Epithelial cell of prostate (primary cell): ENCODE data around the gene C6orf52.
"Not testable (repeated sequence)": the region's sequence is repeated elsewhere in the genome, so short reads cannot be mapped to it uniquely, and the experiment has no call there.

Experiments
- DNase-seq: peaks from one replicate; pipeline ENCODE4 v3.0.0-alpha.2; 2011; ENCODE audit warnings: low read depth, low spot score
- H3K27ac ChIP-seq: fragments of 450-650 bp; 2 replicates; pipeline ENCODE4 v1.5.1; 2017; ENCODE audit warnings: mild to moderate bottlenecking

C6orf52 gene

DNA sequence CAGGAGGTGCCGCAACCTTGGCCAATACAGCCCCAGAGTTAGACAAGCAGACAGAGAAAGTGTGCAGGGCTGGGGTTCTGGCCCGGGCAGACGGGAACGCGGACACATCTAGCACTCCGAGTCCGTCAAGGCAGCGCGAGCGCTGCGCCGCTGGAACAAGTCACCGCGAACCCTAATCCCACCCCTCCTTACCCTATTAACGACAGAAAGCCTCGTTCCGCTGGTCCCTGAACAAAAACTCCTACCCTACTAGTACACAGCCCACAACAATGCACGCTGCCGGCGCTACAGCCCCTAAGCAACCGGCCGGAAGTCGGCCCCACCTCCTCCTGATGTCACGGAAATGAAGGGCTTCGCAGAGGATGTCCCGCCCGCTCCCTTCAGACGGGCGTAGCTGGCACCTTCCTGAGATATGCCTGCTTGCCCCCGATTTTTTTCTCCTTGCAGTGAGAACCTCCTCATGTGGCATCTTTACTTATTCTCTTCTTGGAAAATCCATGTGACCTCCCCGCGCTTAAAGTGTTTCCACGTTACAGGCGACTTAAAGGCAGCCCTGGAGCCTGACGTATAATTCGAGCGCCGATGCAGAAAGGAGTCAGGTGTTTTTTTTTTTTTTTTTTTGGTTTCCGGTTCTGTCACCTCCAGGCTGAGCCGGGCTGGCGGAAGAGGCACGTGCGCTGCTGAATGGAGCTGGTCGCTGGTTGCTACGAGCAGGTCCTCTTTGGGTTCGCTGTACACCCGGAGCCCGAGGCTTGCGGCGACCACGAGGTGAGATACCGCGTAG lies at the start of gene C6orf52, which contains the start of gene PAK1IP1:
Gene C6orf52 (minus strand): TSS at position 315 of the 784 bp plus-strand sequence. CDS start 7,066 bp downstream, outside the sequence.
Gene PAK1IP1 (plus strand): TSS at position 671 of the 784 bp plus-strand sequence. CDS start 14 bp downstream, at position 685.
- H3K27ac ChIP-seq = peak within 1 kb of the TSS; percentile 93
- DNase-seq = peak; percentile 76

DNA sequence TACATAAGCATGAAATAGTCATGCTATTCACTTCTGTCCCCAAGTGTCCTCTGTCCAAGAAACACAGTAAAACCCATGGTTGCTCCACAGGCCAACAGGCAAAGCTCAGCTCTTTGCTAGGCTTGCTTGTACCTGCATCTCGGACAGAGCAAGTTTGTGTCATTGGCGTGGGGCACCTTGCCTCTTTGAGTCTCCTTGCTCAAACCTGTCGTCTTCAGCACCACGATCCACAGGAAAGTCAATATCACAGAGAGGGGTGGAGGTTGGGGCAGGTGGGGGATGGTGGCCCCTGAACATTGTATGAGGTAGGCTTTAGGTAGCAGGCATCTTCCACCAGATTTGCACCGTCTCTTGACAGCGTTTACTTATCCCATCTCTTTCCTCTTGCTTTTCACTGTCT lies 49.1 kb upstream of the C6orf52 start:
- DNase-seq = no peak
- no peak overlapping the region for H3K27ac ChIP-seq

DNA sequence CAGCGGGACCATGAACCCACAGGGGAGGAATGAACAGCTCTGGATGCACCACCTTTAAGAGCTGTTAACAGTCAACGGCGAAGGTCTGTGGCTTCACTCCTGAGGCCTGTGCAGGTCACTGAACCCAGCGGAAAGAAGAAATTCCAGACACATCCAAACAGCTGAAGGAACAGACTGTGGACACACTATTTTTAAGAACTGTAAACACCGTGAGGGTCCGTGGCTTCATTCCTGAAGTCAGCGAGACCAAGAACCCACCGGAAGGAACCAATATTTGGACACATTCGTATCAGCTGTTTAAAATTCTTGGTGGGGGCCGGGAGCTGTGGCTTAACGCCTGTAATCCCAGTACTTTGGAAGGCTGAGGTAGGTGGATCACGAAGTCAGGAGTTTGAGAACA lies 47.8 kb upstream of the C6orf52 start:
- no peak for DNase-seq
- no peak overlapping the region for H3K27ac ChIP-seq

DNA sequence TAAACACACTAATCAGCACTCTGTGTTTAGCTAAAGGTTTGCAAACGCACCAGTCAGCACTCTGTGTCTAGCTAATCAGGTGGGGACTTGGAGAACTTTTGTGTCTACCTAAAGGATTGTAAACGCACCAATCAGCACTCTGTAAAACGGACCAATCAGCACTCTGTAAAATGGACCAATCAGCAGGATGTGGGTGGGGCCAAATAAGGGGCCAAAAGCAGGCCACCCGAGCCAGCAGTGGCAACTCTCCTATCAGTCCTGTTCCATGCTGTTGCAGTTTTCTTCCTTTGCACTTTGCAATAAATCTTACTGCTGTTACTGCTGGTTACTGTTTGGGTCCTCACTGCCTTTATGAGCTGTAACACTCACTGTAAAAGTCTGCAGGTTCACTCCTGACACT lies 47.2 kb upstream of the C6orf52 start:
- DNase-seq = not testable (repeated sequence)

DNA sequence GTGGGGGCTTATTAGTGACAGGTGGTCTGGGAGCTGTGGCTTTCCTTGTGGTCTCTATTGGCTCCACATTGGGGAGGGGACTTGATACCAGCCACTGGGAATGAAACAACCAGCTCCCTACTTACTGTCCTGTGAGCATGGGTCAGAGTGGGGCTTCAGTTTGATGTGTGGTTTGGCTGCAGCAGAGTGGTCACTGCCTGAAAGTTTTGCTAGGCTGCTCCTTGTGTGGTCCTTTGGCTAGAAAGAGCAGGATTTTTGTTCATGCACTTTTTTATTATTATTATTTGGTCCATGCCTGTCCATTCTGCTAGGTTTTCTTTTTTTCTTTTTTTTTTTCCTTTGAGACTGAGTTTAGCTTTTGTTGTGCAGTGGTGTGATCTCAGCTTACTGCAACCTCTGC lies 45.6 kb upstream of the C6orf52 start:
- no peak for DNase-seq
- no peak overlapping the region for H3K27ac ChIP-seq

More for the DNA sequence above, 47.2 kb upstream of the C6orf52 start:
- not testable (repeated sequence) for H3K27ac ChIP-seq

DNA sequence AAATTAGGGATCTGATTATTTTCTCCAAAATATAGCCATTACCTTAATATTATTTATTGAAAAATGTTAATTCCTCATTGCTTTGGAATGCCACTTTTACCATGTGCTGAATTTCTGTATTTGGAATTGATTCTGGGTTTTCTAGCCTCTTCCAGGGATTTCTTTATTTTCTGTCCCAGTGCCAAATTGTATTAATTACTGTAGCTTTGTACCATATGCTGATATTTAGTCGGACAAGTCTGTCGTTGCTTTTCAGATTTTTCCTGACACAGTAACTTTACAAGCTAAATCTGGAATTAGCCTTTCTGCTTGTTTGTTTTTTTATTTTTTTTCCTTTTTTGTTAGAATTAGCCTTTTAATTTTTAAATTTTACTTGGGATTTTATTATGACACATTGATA lies 42.3 kb upstream of the C6orf52 start:
- DNase-seq = no peak

DNA sequence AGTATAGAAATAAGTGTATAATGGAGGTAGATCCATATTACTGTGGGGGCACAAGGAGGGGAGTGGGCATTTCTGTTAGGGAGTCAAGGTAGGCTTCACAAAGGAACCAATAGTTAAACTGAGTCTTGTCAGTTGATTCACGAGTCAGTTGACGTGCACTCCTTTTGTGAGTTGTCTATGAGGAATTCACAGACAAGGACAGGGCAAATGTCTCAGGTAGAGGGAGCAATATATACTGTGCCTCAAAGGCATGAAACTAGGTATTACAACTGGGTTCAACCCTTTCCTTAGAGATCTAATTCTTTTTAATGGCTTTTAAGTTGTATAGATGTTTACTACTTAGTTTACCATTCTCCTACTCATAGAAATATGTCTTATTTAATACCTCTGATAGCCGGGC lies 39.4 kb upstream of the C6orf52 start:
- DNase-seq = no peak
- peak overlapping the region; percentile 71 for H3K27ac ChIP-seq

More for the DNA sequence above, 42.3 kb upstream of the C6orf52 start:
- no peak overlapping the region for H3K27ac ChIP-seq

DNA sequence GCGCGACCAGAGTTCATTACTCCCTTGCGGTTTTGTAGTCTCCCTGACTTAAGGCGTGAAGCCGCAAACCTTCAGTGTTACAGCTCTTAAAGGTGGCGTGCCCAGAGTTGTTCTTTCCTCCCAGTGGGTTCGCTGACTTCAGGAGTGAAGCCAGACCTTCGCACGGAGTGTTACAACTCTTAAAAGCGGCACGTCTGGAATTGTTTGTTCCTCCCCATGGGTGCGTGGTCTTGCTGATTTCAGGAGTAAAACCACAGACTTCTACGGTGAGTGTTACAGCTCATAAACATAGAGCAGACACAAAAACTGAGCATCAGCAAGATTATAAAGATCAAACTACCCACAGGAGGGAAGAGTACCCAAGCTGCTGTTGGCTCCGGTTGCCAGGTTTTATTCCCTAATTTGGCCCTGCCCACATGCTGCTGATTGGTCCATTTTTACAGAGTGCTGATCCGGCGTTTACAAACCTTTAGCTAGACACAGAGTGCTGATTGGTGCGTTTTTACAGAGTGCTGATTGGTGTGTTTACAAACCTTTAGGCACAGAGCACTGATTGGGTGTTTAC lies 38.8 kb upstream of the C6orf52 start:
- peak overlapping the region; percentile 71 for H3K27ac ChIP-seq
- no peak for DNase-seq

DNA sequence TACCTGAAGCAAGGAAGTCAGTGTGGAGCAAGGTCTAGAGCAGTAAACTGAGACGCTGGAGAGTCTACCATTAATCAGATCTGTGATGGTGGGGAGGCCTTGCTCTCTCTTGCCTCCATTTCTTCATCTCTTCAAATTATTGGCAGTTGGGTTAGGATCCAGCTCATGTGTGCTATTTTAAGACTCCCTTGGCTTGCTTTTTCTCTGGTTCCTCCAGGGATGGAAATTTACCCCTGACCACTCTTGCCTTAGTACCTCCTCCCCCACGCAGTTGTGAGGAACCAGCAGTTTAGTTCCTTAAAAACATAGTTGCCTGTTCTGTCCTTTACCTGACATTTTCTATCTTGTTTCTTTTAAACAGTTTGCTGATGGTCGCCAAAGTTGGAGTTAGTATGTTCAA lies 35.8 kb upstream of the C6orf52 start:
- no peak for DNase-seq
- H3K27ac ChIP-seq = no peak overlapping the region

DNA sequence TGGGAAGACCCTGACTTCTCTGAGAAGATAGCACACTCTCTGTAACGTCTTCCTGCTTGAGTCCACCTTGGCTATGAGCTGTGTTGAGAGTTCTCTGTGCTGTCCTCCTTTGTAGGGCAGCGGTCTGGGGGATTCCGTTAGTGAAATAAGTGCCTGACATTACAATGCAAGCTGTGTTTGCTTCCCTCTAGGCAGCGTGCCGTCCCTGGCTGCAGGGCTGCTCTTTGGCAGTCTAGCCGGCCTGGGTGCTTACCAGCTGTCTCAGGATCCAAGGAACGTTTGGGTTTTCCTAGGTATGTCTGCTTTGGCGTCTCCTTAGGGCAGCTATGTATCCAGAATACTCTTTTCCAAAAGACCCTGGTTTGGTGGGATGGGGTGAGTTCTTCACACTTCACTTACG lies 31.3 kb upstream of the C6orf52 start:
- no peak for DNase-seq
- no peak overlapping the region for H3K27ac ChIP-seq

DNA sequence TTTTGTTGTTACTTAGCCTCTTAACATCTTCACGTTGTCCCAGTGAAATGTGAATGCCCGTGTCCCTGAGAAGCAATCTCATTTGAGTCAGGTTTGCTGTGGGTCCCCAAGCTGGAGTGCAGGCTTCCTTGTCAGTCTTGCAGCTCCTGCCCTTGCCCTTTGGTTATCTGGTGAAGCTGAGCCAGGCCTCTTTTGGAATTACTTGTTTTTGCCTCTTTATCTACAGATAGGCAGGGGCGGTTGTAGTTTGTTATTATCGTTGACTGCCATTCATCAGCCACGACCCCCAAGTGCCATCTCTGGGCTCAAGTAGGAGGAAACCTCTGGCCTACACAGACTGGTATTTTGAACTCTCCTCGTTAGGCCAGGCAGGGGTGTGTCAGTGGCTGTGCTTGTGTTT lies 30.6 kb upstream of the C6orf52 start:
- H3K27ac ChIP-seq = no peak overlapping the region
- DNase-seq = no peak

DNA sequence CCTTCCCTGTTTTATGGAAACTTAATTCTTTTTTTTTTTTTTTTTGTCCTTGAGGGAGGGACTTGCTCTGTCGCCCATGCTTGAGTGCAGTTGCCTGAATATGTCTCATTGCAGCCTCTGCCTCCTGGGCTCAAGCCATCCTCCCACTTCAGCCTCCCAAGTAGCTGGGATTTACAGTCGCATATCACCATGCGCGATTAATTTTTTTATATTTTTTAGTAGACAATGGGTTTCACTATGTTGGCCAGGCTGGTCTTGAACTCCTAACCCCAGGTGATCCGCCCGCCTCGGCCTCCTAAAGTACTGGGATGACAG lies 29.1 kb upstream of the C6orf52 start:
- no peak for DNase-seq
- H3K27ac ChIP-seq = peak overlapping the region; percentile 83

DNA sequence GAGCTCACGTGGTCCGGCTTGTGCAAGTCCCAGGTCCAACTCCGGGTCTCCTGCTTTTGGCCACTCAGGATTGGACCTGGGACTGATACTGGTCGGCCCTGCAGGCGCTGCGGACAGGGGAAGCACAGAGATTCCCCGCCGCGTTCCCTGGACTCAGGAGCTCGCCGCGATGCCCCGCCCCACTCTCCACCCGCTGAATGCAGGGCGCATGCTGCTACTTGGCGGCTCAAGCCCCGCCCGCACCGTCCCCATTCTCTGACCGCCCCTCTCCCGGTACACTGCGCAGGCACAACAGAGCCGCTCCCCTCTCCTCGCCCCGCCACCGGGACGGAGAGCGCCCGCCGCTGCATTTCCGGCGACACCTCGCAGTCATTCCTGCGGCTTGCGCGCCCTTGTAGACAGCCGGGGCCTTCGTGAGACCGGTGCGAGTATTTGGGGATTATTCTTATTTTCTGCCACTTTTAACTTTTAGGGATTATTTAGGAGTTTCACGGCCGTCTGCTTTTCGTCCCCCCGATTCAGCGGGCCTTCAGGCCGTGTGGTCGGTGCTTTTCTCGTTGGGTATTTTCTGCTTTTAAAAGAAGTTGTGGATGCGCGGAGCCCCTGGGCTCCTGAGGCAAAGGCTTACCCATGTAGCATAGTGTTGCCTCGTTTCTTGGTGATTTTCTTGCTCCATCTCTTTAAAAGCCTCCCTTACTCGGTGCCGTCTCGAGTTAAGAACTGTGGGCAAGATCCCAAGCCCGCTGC lies 28.6 kb upstream of the C6orf52 start, which contains the start of gene TMEM14C:
Gene TMEM14C (plus strand): TSS at position 251 of the 747 bp plus-strand sequence. CDS start 1,544 bp downstream, outside the sequence.
- DNase-seq = peak; percentile 79

DNA sequence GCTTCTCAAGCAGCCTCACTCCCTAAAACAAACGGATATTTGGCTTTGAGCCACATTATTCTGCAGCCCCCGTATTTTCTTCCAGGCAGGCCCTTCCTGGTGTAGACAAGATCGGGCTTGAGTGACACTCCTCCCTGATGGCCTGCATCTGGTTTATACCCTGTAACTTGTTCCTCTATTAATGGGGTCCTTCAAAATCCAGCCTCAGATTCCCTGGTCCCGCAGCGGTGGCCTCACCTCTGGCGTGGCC lies 28.1 kb upstream of the C6orf52 start:
- peak overlapping the region; percentile 83 for H3K27ac ChIP-seq
- DNase-seq = no peak

More for the DNA sequence above, 28.6 kb upstream of the C6orf52 start, which contains the start of gene TMEM14C:
- H3K27ac ChIP-seq = peak within 1 kb of the TSS; percentile 83

DNA sequence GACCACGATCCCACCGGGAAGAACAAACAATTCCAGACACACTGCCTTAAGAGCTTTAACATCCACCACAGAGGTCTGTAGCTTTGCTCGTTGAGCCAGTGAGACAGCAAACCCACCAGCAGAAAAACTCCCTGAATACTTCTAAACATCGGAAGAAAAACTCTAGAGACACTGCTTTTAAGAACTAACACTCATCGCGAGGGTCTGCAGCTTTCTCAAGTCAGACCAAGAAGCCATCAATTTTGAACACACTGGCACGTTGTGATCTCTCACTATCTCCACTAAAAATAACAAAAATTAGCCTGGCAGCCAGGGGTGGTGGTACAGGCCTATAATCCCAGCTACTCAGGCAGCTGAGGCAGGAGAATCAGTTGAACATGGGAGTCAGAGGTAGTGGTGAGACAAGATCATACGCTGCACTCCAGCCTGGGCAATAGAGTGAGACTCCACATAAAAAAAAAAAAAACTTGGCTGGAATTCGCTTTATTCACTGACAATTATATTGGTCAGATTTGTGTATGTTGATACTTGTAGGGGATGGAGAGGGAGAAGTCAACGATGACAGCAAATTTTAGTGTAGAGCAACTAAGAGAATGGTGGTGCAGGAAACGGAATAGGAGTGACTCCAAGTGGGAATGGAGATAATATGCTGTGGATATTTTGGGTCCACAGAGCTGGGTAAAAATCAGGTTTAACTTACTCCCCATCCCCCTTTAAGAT lies 27.6 kb upstream of the C6orf52 start:
- no peak for DNase-seq
- H3K27ac ChIP-seq = peak overlapping the region; percentile 83

DNA sequence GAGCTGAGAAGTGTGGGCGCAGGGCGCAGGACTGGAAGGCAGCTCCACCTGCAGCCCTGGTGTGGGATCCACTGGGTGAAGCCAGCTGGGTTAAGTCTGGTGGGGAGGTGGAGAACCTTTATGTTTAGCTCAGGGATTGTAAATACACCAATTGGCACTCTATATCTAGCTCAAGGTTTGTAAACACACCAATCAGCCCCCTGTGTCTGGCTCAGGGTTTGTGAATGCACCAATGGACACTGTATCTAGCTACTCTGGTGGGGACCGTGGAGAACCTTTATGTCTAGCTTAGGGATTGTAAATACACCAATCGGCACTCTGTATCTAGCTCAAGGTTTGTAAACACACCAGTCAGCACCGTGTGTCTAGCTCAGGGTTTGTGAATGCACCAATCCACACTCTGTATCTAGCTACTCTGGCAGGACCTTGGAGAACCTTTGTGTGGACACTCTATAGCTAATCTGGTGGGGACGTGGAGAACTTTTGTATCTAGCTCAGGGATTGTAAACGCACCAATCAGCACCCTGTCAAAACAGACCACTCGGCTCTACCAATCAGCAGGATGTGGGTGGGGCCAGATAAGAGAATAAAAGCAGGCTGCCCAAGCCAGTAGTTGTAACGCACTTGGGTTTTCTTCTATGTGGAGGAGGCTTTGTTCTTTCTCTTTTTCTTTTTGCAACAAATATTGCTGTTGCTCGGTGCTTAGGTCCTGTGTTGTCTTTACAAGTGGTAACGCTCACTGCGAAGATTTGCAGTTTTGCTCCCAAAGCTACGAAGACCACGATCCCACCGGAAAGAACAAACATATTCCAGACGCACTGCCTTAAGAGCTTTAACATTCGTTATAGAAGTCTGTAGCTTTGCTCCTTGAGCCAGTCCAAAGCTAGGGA lies 26.8 kb upstream of the C6orf52 start:
- peak overlapping the region; percentile 44 for H3K27ac ChIP-seq
- DNase-seq = not testable (repeated sequence)

DNA sequence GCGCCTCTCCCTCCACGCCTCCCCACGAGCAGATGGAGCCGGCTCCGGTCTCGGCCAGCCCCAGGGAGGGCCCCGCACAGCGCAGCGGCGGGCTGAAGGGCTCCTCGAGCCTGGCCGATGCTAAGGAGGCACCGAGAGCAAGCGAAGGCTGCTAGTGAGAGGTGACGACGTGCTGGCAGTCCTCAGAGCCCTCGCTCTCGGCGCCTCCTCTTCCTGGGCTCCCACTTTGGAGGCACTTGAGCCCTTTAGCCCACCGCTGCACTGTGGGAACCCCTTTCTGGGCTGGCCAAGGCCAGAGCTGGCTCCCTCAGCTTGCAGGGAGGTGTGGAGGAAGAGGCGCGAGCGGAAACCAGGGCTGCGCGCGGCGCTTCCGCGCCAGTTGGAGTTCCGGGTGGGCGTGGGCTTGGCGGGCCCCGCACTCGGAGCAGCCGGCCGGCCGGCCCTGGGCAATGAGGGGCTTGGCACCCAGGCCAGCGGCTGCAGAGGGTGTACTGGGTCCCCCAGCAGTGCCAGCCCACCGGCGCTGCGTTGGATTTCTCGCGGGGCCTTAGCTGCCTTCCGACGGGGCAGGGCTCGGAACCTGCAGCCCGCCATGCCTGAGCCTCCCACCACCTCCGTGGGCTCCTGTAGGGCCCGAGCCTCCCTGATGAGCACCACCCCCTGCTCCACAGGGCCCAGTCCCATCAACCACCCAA lies 26.0 kb upstream of the C6orf52 start:
- H3K27ac ChIP-seq = peak overlapping the region; percentile 44
- DNase-seq = no peak

DNA sequence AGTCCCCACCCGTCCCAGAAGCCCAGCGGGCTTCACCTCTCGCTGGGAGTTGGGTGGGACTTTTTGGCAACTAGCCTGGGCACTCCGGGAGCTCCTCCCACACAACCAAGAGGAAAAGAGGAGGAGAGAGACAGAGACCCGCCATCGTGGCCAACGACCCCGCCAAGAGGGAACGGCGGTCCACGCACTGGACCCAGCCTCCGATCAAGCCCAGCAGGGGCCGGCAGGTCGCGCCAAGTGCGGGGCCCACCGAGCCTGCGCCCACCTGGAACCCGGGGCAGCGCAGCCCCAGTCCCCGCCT lies 25.5 kb upstream of the C6orf52 start:
- peak overlapping the region; percentile 44 for H3K27ac ChIP-seq
- DNase-seq = no peak

DNA sequence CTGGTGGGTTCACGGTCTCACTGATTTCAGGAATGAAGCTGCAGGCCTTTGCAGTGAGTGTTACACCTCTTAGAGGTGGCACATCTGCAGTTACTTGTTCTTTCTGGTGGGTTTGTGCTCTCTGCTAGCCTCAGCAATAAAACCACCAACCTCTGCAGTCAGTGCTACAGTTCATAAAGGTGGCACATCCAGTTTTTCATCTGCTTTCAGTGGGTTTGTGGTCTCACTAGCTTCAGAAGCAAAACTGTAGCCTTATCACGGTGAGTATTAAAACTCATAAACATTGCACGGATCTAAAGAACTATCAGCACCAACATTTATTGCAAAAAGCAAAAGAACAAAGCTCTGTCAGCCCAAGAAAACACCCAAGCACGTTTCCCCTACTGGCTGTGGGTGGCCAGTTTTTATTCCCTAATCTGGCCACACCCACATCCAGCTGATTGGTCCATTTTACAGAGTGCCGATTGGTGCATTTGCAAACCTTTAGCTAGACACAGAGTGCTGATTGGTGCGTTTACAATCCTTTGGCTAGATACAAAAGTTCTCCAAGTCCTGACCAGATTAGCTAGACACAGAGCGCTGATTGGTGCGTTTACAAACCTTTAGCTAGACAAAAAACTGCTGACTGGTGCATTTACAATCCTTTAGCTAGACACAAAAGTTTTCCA lies 25.0 kb upstream of the C6orf52 start:
- no peak overlapping the region for H3K27ac ChIP-seq
- DNase-seq = no peak
